MCF 10A (cell line): ENCODE measurements around the gene PARP12. TPM values are rescaled to one million over a fixed set of nuclear protein-coding genes. Genes with fewer than 3 reads are reported as not detected.

ENCODE experiments used
- BruUV-seq: library from RNA; stranded (reverse); fragments of 400-500 nt; replicated peaks from 2 replicates; lab custom pipeline; 2021; lab: Mats Ljungman, UMichigan
- CTCF ChIA-PET: fragments of 300-600 bp; sonication (Branson Sonifier 250); formaldehyde crosslinking; extraction: SDS; loops from one replicate; lab custom pipeline; 2021; ENCODE audit warnings: antibody characterized with exemption, inconsistent platforms; lab: Yijun Ruan, JAX
- POLR2A ChIA-PET: fragments of 300-600, 350-650 bp; sonication (Branson Sonifier 250); formaldehyde crosslinking; extraction: SDS; loops from one replicate; lab custom pipeline; 2020; ENCODE audit warnings: antibody characterized with exemption, inconsistent platforms; lab: Yijun Ruan, JAX
- DNase-seq: peaks from one replicate; pipeline ENCODE4 v3.0.0-alpha.2; 2018; ENCODE audit not compliant: unreplicated experiment
- H3K27ac Mint-ChIP-seq: one replicate; pipeline ENCODE4 v1.8.0; 2022; ENCODE audit warnings: mild to moderate bottlenecking, low read depth, mixed read lengths; ENCODE audit not compliant: unreplicated experiment
- H3K27me3 Mint-ChIP-seq: one replicate; pipeline ENCODE4 v1.8.0; 2022; ENCODE audit warnings: mixed read lengths; ENCODE audit not compliant: insufficient read depth, unreplicated experiment
- H3K36me3 Mint-ChIP-seq: one replicate; pipeline ENCODE4 v1.8.0; 2022; ENCODE audit warnings: mild to moderate bottlenecking, moderate library complexity, mixed read lengths; ENCODE audit not compliant: insufficient read depth, unreplicated experiment
- H3K4me1 Mint-ChIP-seq: one replicate; pipeline ENCODE4 v1.8.0; 2022; ENCODE audit warnings: mixed read lengths; ENCODE audit not compliant: insufficient read depth, unreplicated experiment
- H3K4me3 Mint-ChIP-seq: one replicate; pipeline ENCODE4 v1.8.0; 2022; ENCODE audit warnings: mild to moderate bottlenecking, moderate library complexity, mixed read lengths; ENCODE audit not compliant: unreplicated experiment
- H3K9me3 Mint-ChIP-seq: one replicate; pipeline ENCODE4 v1.8.0; 2022; ENCODE audit warnings: mixed read lengths; ENCODE audit not compliant: unreplicated experiment
- CTCF ChIP-seq: fragments of 200-600 bp; IDR thresholded peaks from one replicate; pipeline ENCODE4 v1.8.0; 2022; ENCODE audit warnings: antibody characterized with exemption, mild to moderate bottlenecking; ENCODE audit not compliant: unreplicated experiment
- intact Hi-C: fragments of 100-400 bp; cut with micrococcal nuclease; formaldehyde crosslinking; loops from 2 replicates; pipeline ENCODE4 v1.14.1; 2022
- total RNA-seq: library from RNA; stranded (reverse); gene quantifications from 2 replicates; pipeline ENCODE4 v1.2.3, GENCODE V29; 2022

The PARP12 gene
- total RNA-seq, 1 experiment from 2014 or later: 35.0 TPM

- no peak overlapping the region for H3K27ac Mint-ChIP-seq
- POLR2A ChIA-PET: no interaction called here
- intact Hi-C loops: no loop called here
These were observed 14.6 kb downstream of the PARP12 start for GRCh38 chr7:140048138-140048537.

GRCh38 chr7:140047197-140047596 is 15.6 kb downstream of the PARP12 start:
- Mint-ChIP-seq H3K27me3 (no peaks in the 10 kb centered on the region), H3K36me3 (peaks cover 36% of the 10 kb centered on the region), H3K9me3 (no peaks in the 10 kb centered on the region), H3K27ac (no peak overlapping the region), H3K4me3 (no peak overlapping the region), H3K4me1 (peaks cover 11% of the 10 kb centered on the region)
- TF ChIP-seq CTCF: no peak
- DNase-seq: no peak
- intact Hi-C loops: no loop called here
- POLR2A ChIA-PET: no interaction called here
- no TSS peak for BruUV-seq
- CTCF ChIA-PET: interaction anchor here (0.6 to 1.1 kb wide), 2 partner anchors 31 to 279 kb away, joined by 3 read pairs; no protein-coding TSS in a partner anchor

More at GRCh38 chr7:140048138-140048537, 14.6 kb downstream of the PARP12 start:
- Mint-ChIP-seq H3K27me3 (no peaks in the 10 kb centered on the region), H3K9me3 (no peaks in the 10 kb centered on the region), H3K4me1 (peaks cover 11% of the 10 kb centered on the region), H3K4me3 (no peak overlapping the region), H3K36me3 (peaks cover 31% of the 10 kb centered on the region)
- no peak for TF ChIP-seq CTCF
- BruUV-seq: no TSS peak
- CTCF ChIA-PET: interaction anchor here (0.6 to 1.1 kb wide), 2 partner anchors 279 to 548 kb away, joined by 3 read pairs; no protein-coding TSS in a partner anchor
- no peak for DNase-seq

- Mint-ChIP-seq H3K27ac (no peak overlapping the region), H3K9me3 (no peaks in the 10 kb centered on the region), H3K4me3 (no peak overlapping the region), H3K27me3 (no peaks in the 10 kb centered on the region), H3K4me1 (peaks cover 17% of the 10 kb centered on the region), H3K36me3 (peaks cover 36% of the 10 kb centered on the region)
- no peak for TF ChIP-seq CTCF
- POLR2A ChIA-PET: no interaction called here
- CTCF ChIA-PET: no interaction called here
- intact Hi-C loops: no loop called here
- no peak for DNase-seq
- BruUV-seq: no TSS peak
These were observed 17.1 kb downstream of the PARP12 start for GRCh38 chr7:140045697-140046096.

GRCh38 chr7:140044251-140044650 is 18.5 kb downstream of the PARP12 start:
- Mint-ChIP-seq H3K27me3 (no peaks in the 10 kb centered on the region), H3K36me3 (peaks cover 45% of the 10 kb centered on the region), H3K27ac (no peak overlapping the region), H3K4me1 (peaks cover 6% of the 10 kb centered on the region), H3K9me3 (no peaks in the 10 kb centered on the region), H3K4me3 (no peak overlapping the region)
- no peak for TF ChIP-seq CTCF
- no peak for DNase-seq
- ChIA-PET CTCF (no interaction called here), POLR2A (interaction anchor here (0.9 to 1.3 kb wide), 2 partner anchors 10 to 16 kb away, joined by 4 to 5 read pairs; no protein-coding TSS in a partner anchor)
- intact Hi-C loops: no loop called here
- no TSS peak for BruUV-seq
